ENCODE results near the gene CTCF.

The CTCF gene

GRCh38 chr16:67659675-67660563 is 97.6 kb downstream of the CTCF start, which contains the start of gene ACD:
Gene ACD, minus strand, starts transcription at chr16:67660260. Its CDS starts 40 bp downstream, at chr16:67660220.
- H3K27me3 ChIP-seq (replicated peaks; ENCODE audit: control insufficient read depth, insufficient read depth, low read length), result no peaks in the 10 kb centered on the region
- DNase-seq (ENCODE audit: extremely low read depth, insufficient read length), result peak; percentile 96
- peaks cover 17% of the 10 kb centered on the region for H3K36me3 ChIP-seq (ENCODE audit: control insufficient read depth, insufficient read depth, low read length)
- peak within 1 kb of the TSS; percentile 94 for H3K4me3 ChIP-seq (replicated peaks; ENCODE audit: low read depth, low read length)
- no peak for TF ChIP-seq CTCF (IDR thresholded peaks at IDR 0.05; ENCODE audit: insufficient read depth, low read length, poor library complexity, severe bottlenecking)

DNA sequence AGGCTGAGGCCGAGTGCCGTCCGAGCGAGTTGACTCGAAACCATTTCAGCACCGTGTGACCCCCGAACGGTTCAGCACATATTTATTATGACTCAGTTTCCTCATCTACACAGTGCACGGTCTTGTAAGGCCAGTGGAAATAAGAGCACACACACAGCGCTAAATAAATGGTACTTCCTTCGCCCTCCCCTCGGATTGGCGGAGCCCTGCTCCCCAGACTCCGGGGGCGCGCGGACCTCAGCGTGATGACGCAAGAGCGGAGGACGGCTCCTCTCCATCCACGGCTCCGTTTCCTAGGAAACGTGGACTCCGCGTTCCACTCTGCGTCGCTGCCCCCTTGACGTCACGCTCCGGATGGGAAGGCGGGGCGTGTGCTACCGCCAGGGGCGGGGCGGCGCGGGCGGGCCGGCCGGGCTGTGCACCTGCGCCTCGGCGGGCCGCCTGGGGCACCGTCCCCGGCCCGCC is 98.3 kb downstream of the CTCF start, which contains the start of gene PARD6A:
TSS of gene PARD6A (plus strand) at position 397 of the 465 bp plus-strand sequence. CDS start 79 bp downstream, outside the sequence.
- TF ChIP-seq CTCF (IDR thresholded peaks at IDR 0.05; ENCODE audit: insufficient read depth, low read length, poor library complexity, severe bottlenecking), result no peak
- H3K4me3 ChIP-seq (replicated peaks; ENCODE audit: low read depth, low read length), result peak within 1 kb of the TSS; percentile 94
- H3K27me3 ChIP-seq (replicated peaks; ENCODE audit: control insufficient read depth, insufficient read depth, low read length), result no peaks in the 10 kb centered on the region
- H3K36me3 ChIP-seq (ENCODE audit: control insufficient read depth, insufficient read depth, low read length), result peaks cover 17% of the 10 kb centered on the region
- DNase-seq (ENCODE audit: extremely low read depth, insufficient read length), result peak; percentile 94

GRCh38 chr16:67661101-67661761 is 98.9 kb downstream of the CTCF start:
- Histone ChIP-seq H3K4me3 (replicated peaks; ENCODE audit: low read depth, low read length) (peak overlapping the region; percentile 63), H3K27me3 (replicated peaks; ENCODE audit: control insufficient read depth, insufficient read depth, low read length) (no peaks in the 10 kb centered on the region), H3K36me3 (ENCODE audit: control insufficient read depth, insufficient read depth, low read length) (peaks cover 14% of the 10 kb centered on the region)
- no peak for TF ChIP-seq CTCF (IDR thresholded peaks at IDR 0.05; ENCODE audit: insufficient read depth, low read length, poor library complexity, severe bottlenecking)
- no peak for DNase-seq (ENCODE audit: extremely low read depth, insufficient read length)

GRCh38 chr16:67661886-67662652 is 99.7 kb downstream of the CTCF start:
- peaks cover 9% of the 10 kb centered on the region for H3K36me3 ChIP-seq (ENCODE audit: control insufficient read depth, insufficient read depth, low read length)
- TF ChIP-seq CTCF (IDR thresholded peaks at IDR 0.05; ENCODE audit: insufficient read depth, low read length, poor library complexity, severe bottlenecking), result no peak
- no peak for DNase-seq (ENCODE audit: extremely low read depth, insufficient read length)
- no peak overlapping the region for H3K4me3 ChIP-seq (replicated peaks; ENCODE audit: low read depth, low read length)
- H3K27me3 ChIP-seq (replicated peaks; ENCODE audit: control insufficient read depth, insufficient read depth, low read length), result no peaks in the 10 kb centered on the region

DNA sequence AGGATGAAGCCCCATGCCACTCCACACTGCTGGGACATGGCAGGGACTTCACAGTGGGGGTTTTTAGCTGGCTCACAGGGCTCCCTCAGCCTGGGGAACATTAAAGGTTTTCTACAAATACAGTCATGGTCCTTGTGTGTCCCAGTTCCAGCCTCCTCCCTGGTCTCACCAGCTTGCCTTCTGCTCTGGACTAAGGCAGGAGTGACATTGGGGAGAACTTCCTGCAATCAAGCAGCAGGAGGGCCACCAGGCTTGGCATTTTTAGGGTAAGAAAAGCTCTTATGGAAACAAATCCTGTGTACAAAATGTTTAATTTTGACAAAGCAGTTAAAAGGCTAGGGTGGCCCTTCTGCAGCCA is 100.3 kb downstream of the CTCF start:
- DNase-seq (ENCODE audit: extremely low read depth, insufficient read length), result no peak
- Histone ChIP-seq H3K4me3 (replicated peaks; ENCODE audit: low read depth, low read length) (no peak overlapping the region), H3K36me3 (ENCODE audit: control insufficient read depth, insufficient read depth, low read length) (peaks cover 6% of the 10 kb centered on the region), H3K27me3 (replicated peaks; ENCODE audit: control insufficient read depth, insufficient read depth, low read length) (no peaks in the 10 kb centered on the region)
- TF ChIP-seq CTCF (IDR thresholded peaks at IDR 0.05; ENCODE audit: insufficient read depth, low read length, poor library complexity, severe bottlenecking), result no peak
